Skeletal muscle tissue (tissue), 4 donors: ENCODE measurements around the gene TIPARP. TPM values are rescaled to one million over a fixed set of nuclear protein-coding genes. Genes with fewer than 3 reads are reported as not detected.
"Not testable (repeated sequence)": the region's sequence is repeated elsewhere in the genome, so short reads cannot be mapped to it uniquely, and the experiment has no call there.

Experiments used
- H3K27ac ChIP-seq: one replicate; pipeline ENCODE4 v1.7.0; 2013; ENCODE audit warnings: mild to moderate bottlenecking, low read depth, low read length, inconsistent platforms
- H3K27me3 ChIP-seq, 3 donors: one replicate each; pipeline ENCODE4 v1.7.0; 2013; ENCODE audit warnings: low read length in 3 of 3; ENCODE audit not compliant: control insufficient read depth in 3 of 3, insufficient read depth in 3 of 3
- H3K36me3 ChIP-seq, 3 donors: one replicate each; pipeline ENCODE4 v1.7.0; 2013; ENCODE audit warnings: low read length in 3 of 3; ENCODE audit not compliant: control insufficient read depth in 3 of 3, insufficient read depth in 3 of 3
- H3K4me1 ChIP-seq, 3 donors: one replicate each; pipeline ENCODE4 v1.7.0; 2013; ENCODE audit warnings: low read length in 3 of 3, mild to moderate bottlenecking in 3 of 3; ENCODE audit not compliant: control insufficient read depth in 3 of 3, insufficient read depth in 3 of 3
- H3K4me3 ChIP-seq, 3 donors: one replicate each; pipeline ENCODE4 v1.7.0; 2013; ENCODE audit warnings: low read length in 3 of 3
- H3K9ac ChIP-seq, 3 donors: one replicate each; pipeline ENCODE4 v1.7.0; 2013; ENCODE audit warnings: low read length in 3 of 3, mild to moderate bottlenecking in 3 of 3, moderate library complexity in 2 of 3, low read depth in 1 of 3
- H3K9me3 ChIP-seq, 3 donors: one replicate each; pipeline ENCODE4 v1.7.0; 2013; ENCODE audit warnings: low read length in 3 of 3; ENCODE audit not compliant: control insufficient read depth in 3 of 3
- total RNA-seq: library from RNA; depleted of rRNA; stranded (reverse); fragments of >200 nt; gene quantifications from one replicate; pipeline ENCODE4 v1.2.3, GENCODE V29; 2014
- donor health status: Osteomylitis.

Gene TIPARP
- total RNA-seq, 1 donor from 2014 or later: 15.7 TPM

DNA sequence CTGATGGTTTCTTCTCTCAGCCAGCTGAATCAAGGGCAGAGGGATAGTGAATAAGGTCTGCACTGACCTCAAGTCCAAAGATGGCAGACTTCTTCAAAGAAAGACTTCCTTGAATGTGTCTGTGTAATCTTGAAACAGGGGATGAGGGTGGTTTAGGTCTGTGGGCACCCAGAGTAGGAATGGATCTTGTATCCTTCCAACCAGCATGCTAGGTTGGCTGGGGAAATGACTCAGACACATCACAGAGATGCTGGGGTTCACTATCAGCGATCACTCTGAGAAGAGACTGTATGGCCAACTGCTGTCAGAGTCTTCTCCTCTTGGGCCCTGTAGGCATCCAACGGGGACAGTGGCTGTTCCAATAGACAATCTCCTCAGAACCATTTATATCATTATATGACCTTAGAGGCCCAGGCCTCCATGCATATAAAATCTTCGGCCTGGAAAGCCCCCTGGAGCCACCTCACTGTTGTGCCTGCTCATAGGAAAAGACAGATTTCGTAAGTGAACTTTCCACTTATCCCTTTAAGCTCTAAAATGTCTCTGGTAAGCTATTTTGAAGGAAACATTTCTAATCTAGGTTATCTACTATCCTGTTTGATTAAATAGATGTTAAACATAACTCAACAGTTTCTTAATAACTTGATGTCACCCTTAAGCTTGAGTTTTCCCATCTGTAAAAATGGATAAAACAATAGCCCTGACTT is 58.5 kb downstream of the TIPARP start:
- Histone ChIP-seq H3K4me1 (no peaks in the 10 kb centered on the region), H3K4me3 (no peak overlapping the region), H3K9ac (no peak overlapping the region), H3K36me3 (no peaks in the 10 kb centered on the region), H3K27ac (no peak overlapping the region), H3K27me3 (no peaks in the 10 kb centered on the region), H3K9me3 (no peaks in the 10 kb centered on the region)

DNA sequence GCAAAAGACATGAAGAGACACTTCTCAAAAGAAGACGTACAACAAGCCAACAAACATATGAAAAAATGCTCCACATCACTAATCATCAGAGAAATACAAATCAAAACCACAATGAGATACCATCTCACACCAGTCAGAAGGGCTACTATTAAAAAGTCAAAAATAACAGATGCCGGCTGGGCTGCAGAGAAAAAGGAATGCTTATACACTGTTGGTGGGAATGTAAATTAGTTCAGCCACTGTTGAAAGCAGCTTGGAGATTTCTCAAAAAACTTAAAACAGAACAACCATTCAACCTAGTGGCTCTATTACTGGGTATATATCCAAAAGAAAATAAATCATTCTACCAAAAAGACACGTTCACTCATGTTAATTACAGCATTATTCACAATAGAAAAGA is 60.3 kb downstream of the TIPARP start:
- not testable (repeated sequence) for H3K27me3 ChIP-seq, H3K4me1 ChIP-seq, H3K27ac ChIP-seq, H3K9me3 ChIP-seq, H3K4me3 ChIP-seq, H3K9ac ChIP-seq, H3K36me3 ChIP-seq

DNA sequence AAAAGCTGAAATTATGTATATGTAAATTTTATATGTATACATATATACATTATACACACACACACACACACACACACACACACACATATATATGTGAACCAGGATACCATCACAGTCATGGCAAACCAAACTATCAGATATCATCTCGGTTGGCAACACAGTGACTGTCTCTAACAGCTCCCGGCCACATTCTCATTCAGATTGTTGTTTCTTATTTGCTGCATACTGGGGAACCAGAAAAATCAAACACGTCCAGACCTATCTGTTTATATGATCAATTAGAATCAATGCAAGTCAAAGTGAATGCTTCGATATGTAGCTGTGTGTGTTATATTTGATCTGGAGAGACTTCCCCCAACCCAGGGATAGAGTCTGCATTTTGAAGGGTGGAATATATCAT is 61.1 kb downstream of the TIPARP start:
- no peaks in the 10 kb centered on the region for H3K4me1 ChIP-seq
- H3K4me3 ChIP-seq: no peak overlapping the region
- H3K9ac ChIP-seq: no peak overlapping the region
- no peak overlapping the region for H3K27ac ChIP-seq
- no peaks in the 10 kb centered on the region for H3K9me3 ChIP-seq
- H3K27me3 ChIP-seq: no peaks in the 10 kb centered on the region
- H3K36me3 ChIP-seq: no peaks in the 10 kb centered on the region

DNA sequence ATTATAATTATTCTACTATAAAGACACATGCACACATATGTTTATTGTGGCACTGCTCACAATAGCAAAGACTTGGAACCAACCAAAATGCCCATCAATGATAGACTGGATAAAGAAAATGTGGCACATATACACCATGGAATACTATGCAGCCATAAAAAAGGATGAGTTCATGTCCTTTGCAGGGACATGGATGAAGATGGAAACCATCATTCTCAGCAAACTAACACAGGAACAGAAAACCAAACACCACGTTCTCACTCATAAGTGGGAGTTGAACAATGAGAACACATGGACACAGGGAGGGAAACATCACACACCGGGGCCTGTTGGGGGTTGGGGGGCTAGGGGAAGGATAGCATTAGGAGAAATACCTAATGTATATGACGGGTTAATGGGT is 62.7 kb downstream of the TIPARP start:
- not testable (repeated sequence) for H3K36me3 ChIP-seq, H3K4me3 ChIP-seq, H3K27ac ChIP-seq, H3K4me1 ChIP-seq, H3K9me3 ChIP-seq, H3K27me3 ChIP-seq, H3K9ac ChIP-seq

DNA sequence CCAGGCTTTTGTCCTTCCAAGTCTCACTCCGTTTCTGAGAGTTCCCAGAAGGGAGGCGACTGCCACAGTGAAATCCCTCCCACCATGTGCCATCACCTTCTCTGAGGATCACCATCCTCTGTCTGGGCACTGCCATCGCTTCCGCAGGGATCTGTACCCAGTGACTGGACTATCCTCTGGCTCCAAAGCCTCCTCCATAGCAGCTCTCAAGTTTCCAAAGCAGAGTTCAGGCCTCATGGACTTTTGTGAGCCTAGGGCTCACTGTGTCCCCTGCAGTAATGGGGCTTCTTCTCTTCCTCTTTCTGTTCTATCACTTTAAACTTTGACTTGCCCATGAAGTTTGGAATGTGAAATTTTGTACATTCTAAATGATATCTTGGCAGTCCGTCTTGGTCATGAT is 63.9 kb downstream of the TIPARP start:
- Histone ChIP-seq H3K9ac (no peak overlapping the region), H3K9me3 (no peaks in the 10 kb centered on the region), H3K27me3 (no peaks in the 10 kb centered on the region), H3K27ac (no peak overlapping the region), H3K36me3 (no peaks in the 10 kb centered on the region), H3K4me1 (no peaks in the 10 kb centered on the region), H3K4me3 (no peak overlapping the region)

DNA sequence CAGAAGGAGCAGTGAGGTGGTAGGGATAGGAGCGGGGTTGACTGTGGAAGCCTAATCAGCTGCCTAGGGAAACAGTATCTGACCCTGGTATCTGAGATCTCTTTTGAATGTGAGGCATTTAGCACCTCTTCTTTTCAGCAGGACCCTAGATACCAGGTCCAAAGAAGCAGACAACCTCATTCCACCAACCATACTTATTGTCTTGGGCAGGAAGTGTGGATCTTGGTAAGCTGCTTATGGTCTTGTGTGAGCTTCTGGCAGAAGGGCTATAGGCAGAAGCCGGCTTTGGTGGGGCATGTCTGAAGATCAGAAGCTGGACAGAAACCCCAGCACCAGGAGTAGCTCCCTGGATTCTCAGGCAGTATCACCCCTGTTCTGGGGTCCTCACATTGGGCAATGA is 65.6 kb downstream of the TIPARP start:
- no peaks in the 10 kb centered on the region for H3K36me3 ChIP-seq
- no peaks in the 10 kb centered on the region for H3K9me3 ChIP-seq
- no peak overlapping the region for H3K9ac ChIP-seq
- no peak overlapping the region for H3K4me3 ChIP-seq
- H3K4me1 ChIP-seq: no peaks in the 10 kb centered on the region
- H3K27ac ChIP-seq: no peak overlapping the region
- no peaks in the 10 kb centered on the region for H3K27me3 ChIP-seq

DNA sequence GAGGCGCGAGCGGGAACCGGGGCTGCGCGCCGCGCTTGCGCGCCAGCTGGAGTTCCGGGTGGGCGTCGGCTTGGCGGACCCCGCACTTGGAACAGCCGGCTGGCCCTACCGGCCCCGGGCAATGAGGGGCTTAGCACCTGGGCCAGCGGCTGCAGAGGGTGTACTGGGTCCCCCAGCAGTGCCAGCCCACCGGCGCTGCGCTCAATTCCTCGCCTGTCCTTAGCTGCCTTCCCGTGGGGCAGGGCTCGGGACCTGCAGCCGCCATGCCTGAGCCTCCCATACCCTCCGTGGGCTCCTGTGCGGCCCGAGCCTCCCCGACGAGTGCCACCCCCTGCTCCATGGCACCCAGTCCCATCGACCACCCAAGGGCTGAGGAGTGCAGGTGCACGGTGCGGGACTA is 66.2 kb downstream of the TIPARP start:
- H3K36me3 ChIP-seq: not testable (repeated sequence)

DNA sequence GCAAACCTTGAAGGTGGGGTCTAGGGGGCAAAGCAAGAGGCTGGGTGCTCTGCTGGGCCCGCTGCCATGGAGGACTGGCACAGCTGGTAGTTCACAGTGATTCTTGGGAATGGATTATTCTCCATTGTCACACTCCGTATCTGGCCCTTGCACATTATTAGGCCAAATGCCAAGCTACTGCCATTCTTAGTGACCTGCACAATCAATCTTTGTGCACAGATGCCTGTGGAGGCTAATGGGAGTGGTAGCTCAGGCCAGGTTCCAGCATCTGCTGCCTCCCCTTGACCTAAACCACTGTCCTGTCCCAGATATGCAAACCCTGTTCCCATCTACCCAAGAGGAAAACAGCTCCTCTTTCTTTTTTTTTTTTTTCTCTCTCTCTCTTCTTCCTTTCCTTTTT is 67.5 kb downstream of the TIPARP start:
- H3K4me3 ChIP-seq: no peak overlapping the region
- no peaks in the 10 kb centered on the region for H3K27me3 ChIP-seq
- no peak overlapping the region for H3K9ac ChIP-seq
- H3K27ac ChIP-seq: no peak overlapping the region
- no peaks in the 10 kb centered on the region for H3K4me1 ChIP-seq
- no peaks in the 10 kb centered on the region for H3K9me3 ChIP-seq
- no peaks in the 10 kb centered on the region for H3K36me3 ChIP-seq

More for the DNA sequence above, 66.2 kb downstream of the TIPARP start:
- not testable (repeated sequence) for H3K27ac ChIP-seq, H3K9ac ChIP-seq, H3K4me1 ChIP-seq, H3K9me3 ChIP-seq, H3K27me3 ChIP-seq, H3K4me3 ChIP-seq

DNA sequence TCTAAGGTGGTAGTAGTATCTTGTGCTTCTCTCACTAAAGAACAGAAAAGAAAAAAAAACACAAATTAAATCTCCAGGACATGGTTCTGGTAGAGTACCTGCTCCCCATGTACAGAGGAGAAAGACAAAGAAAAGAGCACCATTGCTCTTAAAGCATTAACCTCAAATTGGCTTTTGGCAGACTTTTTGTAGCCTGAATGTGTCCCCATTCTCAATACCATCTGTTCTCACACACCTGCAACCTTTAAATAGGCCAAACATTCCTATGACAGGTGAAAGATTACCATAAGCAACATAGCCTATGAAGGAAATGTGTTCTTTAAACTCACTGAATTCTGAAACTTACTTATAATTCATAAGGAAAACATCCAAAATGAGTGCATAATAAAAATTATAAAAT is 68.0 kb downstream of the TIPARP start:
- no peaks in the 10 kb centered on the region for H3K4me1 ChIP-seq
- H3K4me3 ChIP-seq: no peak overlapping the region
- H3K36me3 ChIP-seq: no peaks in the 10 kb centered on the region
- H3K9ac ChIP-seq: no peak overlapping the region
- no peaks in the 10 kb centered on the region for H3K27me3 ChIP-seq
- no peak overlapping the region for H3K27ac ChIP-seq
- H3K9me3 ChIP-seq: no peaks in the 10 kb centered on the region

DNA sequence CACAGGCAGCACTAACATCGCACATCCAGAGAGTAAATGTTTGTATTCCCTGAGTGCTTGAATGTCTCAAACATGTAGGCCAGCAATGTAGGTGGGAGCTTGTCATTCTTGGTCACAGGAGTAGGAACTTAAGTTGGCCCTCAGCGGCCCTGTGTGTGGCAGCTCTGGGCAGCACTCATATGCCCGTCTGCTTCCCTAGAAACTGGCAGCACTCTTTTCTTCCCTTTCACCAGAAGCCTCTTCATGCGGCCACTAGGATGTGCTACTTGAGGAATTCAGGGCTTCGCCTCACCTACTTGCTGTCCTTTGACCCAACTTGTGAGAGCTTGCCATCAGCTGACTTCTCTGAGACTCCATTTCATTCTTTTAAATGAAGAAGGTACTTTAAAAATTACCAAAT is 69.5 kb downstream of the TIPARP start:
- no peaks in the 10 kb centered on the region for H3K9me3 ChIP-seq
- no peak overlapping the region for H3K9ac ChIP-seq
- no peaks in the 10 kb centered on the region for H3K4me1 ChIP-seq
- no peaks in the 10 kb centered on the region for H3K36me3 ChIP-seq
- H3K27me3 ChIP-seq: no peaks in the 10 kb centered on the region
- no peak overlapping the region for H3K27ac ChIP-seq
- H3K4me3 ChIP-seq: no peak overlapping the region

DNA sequence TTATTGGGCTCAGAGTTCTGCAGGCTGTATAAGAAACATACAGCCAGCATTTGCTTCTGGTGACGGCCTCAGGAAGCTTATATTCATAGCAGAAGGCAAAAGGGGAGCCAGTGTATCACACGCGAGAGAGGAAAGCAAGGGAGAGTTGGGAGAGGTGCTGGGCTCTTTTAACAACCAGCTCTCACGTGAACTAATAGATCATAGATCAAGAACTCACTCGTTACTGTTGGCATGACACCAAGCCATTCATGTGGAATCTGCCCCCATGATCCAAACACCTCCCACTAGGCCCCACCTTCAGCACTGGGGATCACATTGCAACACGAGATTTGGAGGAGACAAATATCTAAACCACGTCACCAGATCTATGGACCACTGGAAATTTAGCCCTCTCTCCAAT is 70.2 kb downstream of the TIPARP start:
- Histone ChIP-seq H3K36me3 (no peaks in the 10 kb centered on the region), H3K4me3 (no peak overlapping the region), H3K27me3 (no peaks in the 10 kb centered on the region), H3K27ac (no peak overlapping the region), H3K9me3 (no peaks in the 10 kb centered on the region), H3K9ac (no peak overlapping the region), H3K4me1 (no peaks in the 10 kb centered on the region)
